ENCODE results near the gene SLC26A1. TPM values are rescaled to one million over a fixed set of nuclear protein-coding genes. Genes with fewer than 3 reads are reported as not detected.

SLC26A1 gene
- total RNA-seq, 2 donors from 2014 or later: 0.27 to 0.34 TPM

- no peak overlapping the region for H3K27ac ChIP-seq
Observed at GRCh38 chr4:963276-964225, 29.7 kb downstream of the SLC26A1 start.

GRCh38 chr4:962231-963208, 30.7 kb downstream of the SLC26A1 start:
- no peak for DNase-seq (ENCODE audit: low spot score)
- no peak overlapping the region for H3K4me3 ChIP-seq
- intact Hi-C loops (cut with DNase I): no loop called here
- H3K4me1 ChIP-seq (replicated peaks): no peaks in the 10 kb centered on the region
- H3K36me3 ChIP-seq: peaks cover 0 to 4% of the 10 kb centered on the region in 2 donors
- no peak overlapping the region for H3K27ac ChIP-seq
- no peak for TF ChIP-seq POLR2A (IDR thresholded peaks at IDR 0.05)
- TF ChIP-seq CTCF (IDR thresholded peaks at IDR 0.05): no peak
- TF ChIP-seq POLR2AphosphoS5 (IDR thresholded peaks at IDR 0.05): no peak
- WGBS: 88% methylated on average over 40 of the region's 54 CpGs
- no peaks in the 10 kb centered on the region for H3K27me3 ChIP-seq (replicated peaks; ENCODE audit: insufficient read depth)
- H3K9me3 ChIP-seq: no peaks in the 10 kb centered on the region

More at GRCh38 chr4:963276-964225, 29.7 kb downstream of the SLC26A1 start:
- Histone ChIP-seq H3K27me3 (replicated peaks; ENCODE audit: insufficient read depth) (no peaks in the 10 kb centered on the region), H3K9me3 (no peaks in the 10 kb centered on the region), H3K4me1 (replicated peaks) (no peaks in the 10 kb centered on the region), H3K4me3 (no peak overlapping the region), H3K36me3 (peaks cover 0 to 4% of the 10 kb centered on the region in 2 donors)
- TF ChIP-seq POLR2AphosphoS5 (IDR thresholded peaks at IDR 0.05) (no peak), POLR2A (IDR thresholded peaks at IDR 0.05) (no peak), CTCF (IDR thresholded peaks at IDR 0.05) (no peak)
- WGBS: 88% methylated on average over 35 of the region's 39 CpGs
- no peak for DNase-seq (ENCODE audit: low spot score)
- intact Hi-C loops (cut with DNase I): no loop called here

- DNase-seq (ENCODE audit: low spot score): no peak
- intact Hi-C loops (cut with DNase I): no loop called here
- WGBS: 85% methylated on average over 40 of the region's 52 CpGs
- H3K4me3 ChIP-seq: no peak overlapping the region
- H3K27me3 ChIP-seq (replicated peaks; ENCODE audit: insufficient read depth): no peaks in the 10 kb centered on the region
- TF ChIP-seq POLR2A (IDR thresholded peaks at IDR 0.05) (no peak), CTCF (IDR thresholded peaks at IDR 0.05) (no peak), POLR2AphosphoS5 (IDR thresholded peaks at IDR 0.05) (no peak)
- H3K27ac ChIP-seq: no peak overlapping the region
- no peaks in the 10 kb centered on the region for H3K4me1 ChIP-seq (replicated peaks)
- H3K9me3 ChIP-seq: no peaks in the 10 kb centered on the region
- H3K36me3 ChIP-seq: peaks cover 0 to 4% of the 10 kb centered on the region in 2 donors
Observed at GRCh38 chr4:961351-962230, 31.6 kb downstream of the SLC26A1 start.

- Histone ChIP-seq H3K4me1 (replicated peaks) (no peaks in the 10 kb centered on the region), H3K36me3 (no peaks in the 10 kb centered on the region), H3K4me3 (no peak overlapping the region), H3K27ac (no peak overlapping the region), H3K9me3 (no peaks in the 10 kb centered on the region), H3K27me3 (replicated peaks; ENCODE audit: insufficient read depth) (no peaks in the 10 kb centered on the region)
- whole genome bisulfite sequencing: 92% methylated on average over 25 of the region's 35 CpGs
- no peak for DNase-seq (ENCODE audit: low spot score)
- intact Hi-C loops (cut with DNase I): no loop called here
- no peak for TF ChIP-seq CTCF (IDR thresholded peaks at IDR 0.05)
- no peak for TF ChIP-seq POLR2AphosphoS5 (IDR thresholded peaks at IDR 0.05)
- no peak for TF ChIP-seq POLR2A (IDR thresholded peaks at IDR 0.05)
Observed at GRCh38 chr4:960636-961350, 32.4 kb downstream of the SLC26A1 start.
